Measurements from ENCODE around the gene SPINK2. TPM values are rescaled to one million over a fixed set of nuclear protein-coding genes. Genes with fewer than 3 reads are reported as not detected.

Gene SPINK2
- total RNA-seq, 4 donors from 2014 or later = not detected

GRCh38 chr4:56859841-56860240 lies 38.3 kb upstream of the SPINK2 start:
- Histone ChIP-seq H3K4me3 (no peak overlapping the region), H3K36me3 (no peaks in the 10 kb centered on the region), H3K27ac (no peak overlapping the region), H3K9me3 (no peaks in the 10 kb centered on the region), H3K27me3 (no peaks in the 10 kb centered on the region), H3K4me1 (peaks cover 5% of the 10 kb centered on the region)
- DNase-seq (ENCODE audit: low spot score in 2 of 2) = no peak
- TF ChIP-seq, protein P1, sequence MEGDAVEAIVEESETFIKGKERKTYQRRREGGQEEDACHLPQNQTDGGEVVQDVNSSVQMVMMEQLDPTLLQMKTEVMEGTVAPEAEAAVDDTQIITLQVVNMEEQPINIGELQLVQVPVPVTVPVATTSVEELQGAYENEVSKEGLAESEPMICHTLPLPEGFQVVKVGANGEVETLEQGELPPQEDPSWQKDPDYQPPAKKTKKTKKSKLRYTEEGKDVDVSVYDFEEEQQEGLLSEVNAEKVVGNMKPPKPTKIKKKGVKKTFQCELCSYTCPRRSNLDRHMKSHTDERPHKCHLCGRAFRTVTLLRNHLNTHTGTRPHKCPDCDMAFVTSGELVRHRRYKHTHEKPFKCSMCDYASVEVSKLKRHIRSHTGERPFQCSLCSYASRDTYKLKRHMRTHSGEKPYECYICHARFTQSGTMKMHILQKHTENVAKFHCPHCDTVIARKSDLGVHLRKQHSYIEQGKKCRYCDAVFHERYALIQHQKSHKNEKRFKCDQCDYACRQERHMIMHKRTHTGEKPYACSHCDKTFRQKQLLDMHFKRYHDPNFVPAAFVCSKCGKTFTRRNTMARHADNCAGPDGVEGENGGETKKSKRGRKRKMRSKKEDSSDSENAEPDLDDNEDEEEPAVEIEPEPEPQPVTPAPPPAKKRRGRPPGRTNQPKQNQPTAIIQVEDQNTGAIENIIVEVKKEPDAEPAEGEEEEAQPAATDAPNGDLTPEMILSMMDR (IDR thresholded peaks at IDR 0.05) = no peak
- TF ChIP-seq EP300 (IDR thresholded peaks at IDR 0.05) (no peak), POLR2AphosphoS5 (IDR thresholded peaks at IDR 0.05) (no peak), POLR2A (IDR thresholded peaks at IDR 0.05) (no peak)
- 95% methylated on average over 5 of the region's 5 CpGs for WGBS

GRCh38 chr4:56857601-56858309 lies 36.3 kb upstream of the SPINK2 start:
- Histone ChIP-seq H3K27me3 (no peaks in the 10 kb centered on the region), H3K9me3 (no peaks in the 10 kb centered on the region), H3K4me3 (no peak overlapping the region), H3K4me1 (peaks cover 5% of the 10 kb centered on the region), H3K27ac (no peak overlapping the region), H3K36me3 (no peaks in the 10 kb centered on the region)
- 56% methylated on average over 2 of the region's 2 CpGs for WGBS
- TF ChIP-seq EP300 (IDR thresholded peaks at IDR 0.05) (no peak), POLR2A (IDR thresholded peaks at IDR 0.05) (no peak), POLR2AphosphoS5 (IDR thresholded peaks at IDR 0.05) (no peak)
- TF ChIP-seq, protein P1 (IDR thresholded peaks at IDR 0.05) = no peak
- no peak for DNase-seq (ENCODE audit: low spot score in 2 of 2)

GRCh38 chr4:56856656-56857055 lies 35.2 kb upstream of the SPINK2 start:
- Histone ChIP-seq H3K4me1 (peaks cover 5% of the 10 kb centered on the region), H3K9me3 (no peaks in the 10 kb centered on the region), H3K27me3 (no peaks in the 10 kb centered on the region), H3K4me3 (no peak overlapping the region), H3K27ac (no peak overlapping the region), H3K36me3 (no peaks in the 10 kb centered on the region)
- no peak for DNase-seq (ENCODE audit: low spot score in 2 of 2)
- no peak for TF ChIP-seq EP300 (IDR thresholded peaks at IDR 0.05)
- no peak for TF ChIP-seq POLR2A (IDR thresholded peaks at IDR 0.05)
- TF ChIP-seq, protein P1 (IDR thresholded peaks at IDR 0.05) = no peak
- WGBS = 34% methylated on average over 5 of the region's 5 CpGs

- 90% methylated on average over 1 of the region's 1 CpG for WGBS
- Histone ChIP-seq H3K4me1 (no peaks in the 10 kb centered on the region), H3K27ac (no peak overlapping the region), H3K27me3 (no peaks in the 10 kb centered on the region), H3K9me3 (no peaks in the 10 kb centered on the region), H3K36me3 (no peaks in the 10 kb centered on the region), H3K4me3 (no peak overlapping the region)
- DNase-seq (ENCODE audit: low spot score in 2 of 2) = no peak
- TF ChIP-seq, protein P1 (IDR thresholded peaks at IDR 0.05) = no peak
- no peak for TF ChIP-seq POLR2AphosphoS5 (IDR thresholded peaks at IDR 0.05)
- no peak for TF ChIP-seq POLR2A (IDR thresholded peaks at IDR 0.05)
These were observed 29.4 kb upstream of the SPINK2 start for GRCh38 chr4:56850910-56851309.

DNA sequence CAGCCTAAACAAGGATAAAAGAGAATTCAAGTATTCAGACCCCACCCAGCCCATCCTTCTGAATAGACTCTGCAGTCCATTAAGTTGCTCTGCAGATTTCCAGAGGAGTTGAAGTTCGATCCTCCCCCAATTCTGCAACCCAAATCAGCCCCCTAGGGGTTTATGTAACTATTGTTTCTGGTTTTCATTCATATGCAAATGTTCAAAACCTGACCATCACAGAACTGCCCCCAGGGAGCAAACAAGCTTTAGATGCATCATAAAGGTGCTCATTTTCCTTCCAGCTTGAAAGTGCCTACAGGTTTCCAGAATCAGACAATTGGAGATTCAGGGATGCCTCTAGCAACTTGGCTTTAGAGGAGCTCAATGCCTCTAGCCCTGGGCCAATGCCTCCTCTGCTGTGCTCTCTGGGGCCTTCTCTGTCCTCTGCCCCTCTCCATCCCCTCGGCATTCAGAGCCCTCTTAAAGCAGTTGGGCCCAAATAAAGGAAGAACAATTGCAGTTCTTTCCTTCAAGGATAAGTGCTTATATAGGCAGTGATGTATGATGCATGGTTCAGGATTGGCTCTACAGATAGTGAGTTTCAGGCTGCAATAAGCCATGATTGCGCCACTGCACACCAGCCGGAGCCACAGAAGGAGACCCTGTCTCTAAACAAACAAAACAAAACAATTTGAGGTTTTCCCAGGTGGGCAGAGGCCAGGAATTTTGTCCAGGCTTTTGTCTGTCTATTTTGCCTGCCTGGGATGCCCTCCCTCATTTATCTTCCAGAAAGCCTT lies 23.5 kb upstream of the SPINK2 start:
- no peaks in the 10 kb centered on the region for H3K9me3 ChIP-seq
- DNase-seq (ENCODE audit: low spot score in 2 of 2) = no peak
- no peaks in the 10 kb centered on the region for H3K27me3 ChIP-seq
- no peaks in the 10 kb centered on the region for H3K4me1 ChIP-seq
- 81% methylated on average over 3 of the region's 4 CpGs for WGBS
- no peak overlapping the region for H3K27ac ChIP-seq
- no peak for TF ChIP-seq EP300 (IDR thresholded peaks at IDR 0.05)
- TF ChIP-seq, protein P1 (IDR thresholded peaks at IDR 0.05) = no peak
- TF ChIP-seq POLR2A (IDR thresholded peaks at IDR 0.05) = no peak
- no peaks in the 10 kb centered on the region for H3K36me3 ChIP-seq
- H3K4me3 ChIP-seq = no peak overlapping the region
